ENCODE results near the gene CSF1. TPM values are rescaled to one million over a fixed set of nuclear protein-coding genes. Genes with fewer than 3 reads are reported as not detected.
A peak's percentile ranks its signal among the peaks of the same experiment; 100 is the strongest.

Gene CSF1
- total and polyA plus RNA-seq, 2 experiments from 2014 or later = 60.0 to 67.9 TPM

DNA sequence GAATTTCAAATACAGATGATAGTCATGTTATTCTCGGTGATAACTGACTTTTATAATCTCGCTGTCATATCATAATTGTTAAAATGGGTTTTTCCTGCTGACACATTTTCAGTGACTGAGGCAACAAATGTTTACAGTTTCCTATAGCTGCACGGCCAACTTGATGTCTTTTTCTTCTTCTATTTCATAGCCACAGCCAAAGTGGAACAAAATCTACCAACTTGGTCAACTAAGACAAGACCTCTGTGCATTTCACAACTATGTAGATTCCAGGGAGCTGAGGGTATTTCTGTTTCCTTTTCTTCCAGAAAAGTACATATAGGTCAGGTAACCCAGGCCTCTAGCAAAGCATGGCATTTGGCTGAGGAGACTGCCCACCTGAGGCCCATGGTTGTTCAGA lies 63.5 kb downstream of the CSF1 start:
- TF ChIP-seq EZH2phosphoT487 (IDR thresholded peaks at IDR 0.05; ENCODE audit: insufficient read depth, low read depth) (no peak), EZH2 (IDR thresholded peaks at IDR 0.05; ENCODE audit: insufficient read depth, poor library complexity, severe bottlenecking) (no peak)

DNA sequence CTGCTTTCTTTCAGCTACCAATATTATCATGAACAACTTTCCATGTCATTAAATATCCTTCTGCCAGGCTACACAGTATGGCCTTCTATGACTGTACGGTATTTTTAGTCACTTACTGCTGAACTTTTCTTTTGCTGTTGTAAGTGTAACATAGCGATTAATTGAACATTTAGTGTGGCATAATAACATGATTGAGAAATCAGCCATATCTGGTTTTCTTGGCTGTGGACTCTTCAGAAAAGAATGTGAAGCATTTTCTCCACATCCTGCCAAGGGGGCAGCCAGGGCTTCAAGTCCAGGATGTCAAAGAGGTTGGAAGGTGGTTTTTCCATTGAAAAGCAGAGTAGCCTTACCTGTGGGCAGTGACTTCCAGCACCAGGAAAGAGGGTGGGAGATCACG lies 65.1 kb downstream of the CSF1 start:
- Histone ChIP-seq H3K27ac (peak overlapping the region; percentile 47), H3K9me3 (ENCODE audit: low read depth) (no peaks in the 10 kb centered on the region), H3K9me2 (ENCODE audit: insufficient read depth) (no peaks in the 10 kb centered on the region), H3K36me3 (ENCODE audit: low read depth) (no peaks in the 10 kb centered on the region), H3K79me2 (ENCODE audit: insufficient read depth) (no peaks in the 10 kb centered on the region), H3K27me3 (replicated peaks; ENCODE audit: insufficient read depth) (no peaks in the 10 kb centered on the region), H3K9ac (no peak overlapping the region; the same call in 1 of the 2 replicates), H3K4me3 (no peak overlapping the region), H3F3A (ENCODE audit: insufficient read depth) (peaks cover 30% of the 10 kb centered on the region), H3K4me2 (ENCODE audit: unreplicated experiment) (peak overlapping the region; percentile 67), H2AFZ (no peak overlapping the region), H4K20me1 (ENCODE audit: insufficient read depth) (no peaks in the 10 kb centered on the region), H3K4me1 (ENCODE audit: insufficient read depth) (peaks cover 52% of the 10 kb centered on the region)
- TF ChIP-seq EZH2 (IDR thresholded peaks at IDR 0.05; ENCODE audit: insufficient read depth, poor library complexity, severe bottlenecking) (no peak), EZH2phosphoT487 (IDR thresholded peaks at IDR 0.05; ENCODE audit: insufficient read depth, low read depth) (no peak)
- peak; percentile 87 for DNase-seq
- in situ Hi-C loops (cut with MboI) = loop anchor here (5.0 kb wide), 1 partner anchor 98 kb away; no protein-coding TSS in a partner anchor
- WGBS, 2 experiments (ENCODE audit: low coverage in 1 of 2, low lambda C conversion rate in 2 of 2, missing lambda C conversion rate in 2 of 2) = 30 to 32% methylated on average over 3 of the region's 3 CpGs

More for the DNA sequence above, 63.5 kb downstream of the CSF1 start:
- in situ Hi-C loops (cut with MboI) = no loop called here
- H4K20me1 ChIP-seq (ENCODE audit: insufficient read depth) = no peaks in the 10 kb centered on the region
- H3F3A ChIP-seq (ENCODE audit: insufficient read depth) = peaks cover 28% of the 10 kb centered on the region
- no peak overlapping the region for H2AFZ ChIP-seq
- no peak overlapping the region for H3K27ac ChIP-seq
- no peaks in the 10 kb centered on the region for H3K9me3 ChIP-seq (ENCODE audit: low read depth)
- no peak overlapping the region for H3K4me2 ChIP-seq (ENCODE audit: unreplicated experiment)
- whole genome bisulfite sequencing, 2 experiments (ENCODE audit: low coverage in 1 of 2, low lambda C conversion rate in 2 of 2, missing lambda C conversion rate in 2 of 2) = 94 to 97% methylated on average over 3 of the region's 3 CpGs
- no peak for DNase-seq
- no peak overlapping the region for H3K9ac ChIP-seq
- no peaks in the 10 kb centered on the region for H3K36me3 ChIP-seq (ENCODE audit: low read depth)
- peaks cover 45% of the 10 kb centered on the region for H3K4me1 ChIP-seq (ENCODE audit: insufficient read depth)
- no peak overlapping the region for H3K4me3 ChIP-seq
- H3K9me2 ChIP-seq (ENCODE audit: insufficient read depth) = no peaks in the 10 kb centered on the region
- H3K27me3 ChIP-seq (replicated peaks; ENCODE audit: insufficient read depth) = no peaks in the 10 kb centered on the region
- no peaks in the 10 kb centered on the region for H3K79me2 ChIP-seq (ENCODE audit: insufficient read depth)

DNA sequence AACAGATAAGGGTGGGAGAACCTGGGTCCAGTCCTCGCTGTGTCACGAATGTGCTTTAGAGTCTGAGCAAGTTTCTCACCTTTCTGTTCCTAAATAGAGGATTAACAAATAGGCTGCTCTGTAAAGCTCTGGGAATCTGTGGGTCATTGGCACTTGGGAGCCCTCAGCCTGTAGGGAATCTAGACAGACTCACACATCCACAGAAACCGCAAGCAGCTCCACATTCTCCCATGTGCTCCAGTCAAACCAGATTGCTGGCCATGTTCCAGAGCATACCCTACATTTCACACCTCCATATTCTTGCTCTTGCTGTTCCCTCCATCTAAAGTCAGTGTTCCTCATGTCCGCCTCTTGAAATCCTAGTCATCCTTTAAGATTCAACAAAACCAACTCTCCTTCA lies 66.1 kb downstream of the CSF1 start:
- no peaks in the 10 kb centered on the region for H3K9me2 ChIP-seq (ENCODE audit: insufficient read depth)
- H3K27me3 ChIP-seq (replicated peaks; ENCODE audit: insufficient read depth) = no peaks in the 10 kb centered on the region
- H2AFZ ChIP-seq = no peak overlapping the region
- H3K4me2 ChIP-seq (ENCODE audit: unreplicated experiment) = no peak overlapping the region
- no peaks in the 10 kb centered on the region for H3K79me2 ChIP-seq (ENCODE audit: insufficient read depth)
- no peak overlapping the region for H3K4me3 ChIP-seq
- H3K27ac ChIP-seq = no peak overlapping the region
- peaks cover 53% of the 10 kb centered on the region for H3K4me1 ChIP-seq (ENCODE audit: insufficient read depth)
- TF ChIP-seq EZH2 (IDR thresholded peaks at IDR 0.05; ENCODE audit: insufficient read depth, poor library complexity, severe bottlenecking) = no peak
- peaks cover 30% of the 10 kb centered on the region for H3F3A ChIP-seq (ENCODE audit: insufficient read depth)
- no peaks in the 10 kb centered on the region for H4K20me1 ChIP-seq (ENCODE audit: insufficient read depth)
- in situ Hi-C loops (cut with MboI) = loop anchor here (5.0 kb wide), 1 partner anchor 99 kb away; no protein-coding TSS in a partner anchor
- no peaks in the 10 kb centered on the region for H3K9me3 ChIP-seq (ENCODE audit: low read depth)
- no peak for DNase-seq
- H3K36me3 ChIP-seq (ENCODE audit: low read depth) = no peaks in the 10 kb centered on the region
- WGBS, 2 experiments (ENCODE audit: low coverage in 1 of 2, low lambda C conversion rate in 2 of 2, missing lambda C conversion rate in 2 of 2) = 97% methylated on average over 4 of the region's 4 CpGs
- no peak overlapping the region for H3K9ac ChIP-seq

DNA sequence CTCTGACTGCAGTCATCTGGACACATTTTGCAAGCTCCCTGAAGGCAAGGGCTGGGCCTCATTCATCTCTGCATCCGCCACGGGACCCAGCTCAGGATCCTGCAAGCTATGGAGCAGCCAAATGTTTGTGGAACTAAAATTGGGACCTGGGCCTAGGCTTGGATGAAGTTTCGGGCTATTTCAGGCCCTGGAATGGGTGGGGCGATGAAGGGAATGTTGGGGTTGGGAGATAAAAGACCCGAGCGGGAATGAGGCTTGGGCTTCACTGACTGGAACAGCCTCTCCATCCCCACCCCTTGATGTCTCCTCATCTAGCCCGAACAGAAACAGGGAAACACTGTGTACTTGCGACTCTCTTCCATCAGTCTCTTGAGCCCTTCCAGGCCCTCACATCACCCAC lies 66.6 kb downstream of the CSF1 start:
- TF ChIP-seq EZH2 (IDR thresholded peaks at IDR 0.05; ENCODE audit: insufficient read depth, poor library complexity, severe bottlenecking) = no peak
- TF ChIP-seq EZH2phosphoT487 (IDR thresholded peaks at IDR 0.05; ENCODE audit: insufficient read depth, low read depth) = no peak
- no peak overlapping the region for H3K27ac ChIP-seq
- H3K4me3 ChIP-seq = no peak overlapping the region
- peaks cover 53% of the 10 kb centered on the region for H3K4me1 ChIP-seq (ENCODE audit: insufficient read depth)
- H3F3A ChIP-seq (ENCODE audit: insufficient read depth) = peaks cover 30% of the 10 kb centered on the region
- in situ Hi-C loops (cut with MboI) = loop anchor here (5.0 kb wide), 1 partner anchor 100 kb away; no protein-coding TSS in a partner anchor
- no peaks in the 10 kb centered on the region for H3K27me3 ChIP-seq (replicated peaks; ENCODE audit: insufficient read depth)
- DNase-seq = no peak
- no peaks in the 10 kb centered on the region for H4K20me1 ChIP-seq (ENCODE audit: insufficient read depth)
- H3K9ac ChIP-seq = no peak overlapping the region
- H3K79me2 ChIP-seq (ENCODE audit: insufficient read depth) = no peaks in the 10 kb centered on the region
- no peaks in the 10 kb centered on the region for H3K36me3 ChIP-seq (ENCODE audit: low read depth)
- 59 to 60% methylated on average over 8 of the region's 8 CpGs for WGBS, 2 experiments (ENCODE audit: low coverage in 1 of 2, low lambda C conversion rate in 2 of 2, missing lambda C conversion rate in 2 of 2)
- H3K9me3 ChIP-seq (ENCODE audit: low read depth) = no peaks in the 10 kb centered on the region
- H3K4me2 ChIP-seq (ENCODE audit: unreplicated experiment) = no peak overlapping the region
- H2AFZ ChIP-seq = 0 out of 2 replicates have a peak overlapping the region, but pooled peaks have one; percentile 29
- H3K9me2 ChIP-seq (ENCODE audit: insufficient read depth) = no peaks in the 10 kb centered on the region

All from GM23248 (cell line).